Uterine smooth muscle cell (primary cell): ENCODE results near the gene ATP13A1. TPM values are rescaled to one million over a fixed set of nuclear protein-coding genes. Genes with fewer than 3 reads are reported as not detected.

Source experiments
- total RNA-seq: library from RNA; depleted of rRNA; stranded (reverse); fragments of >200 nt; gene quantifications from 2 replicates; pipeline ENCODE4 v1.2.3, GENCODE V29; 2014

Gene ATP13A1
- 110 and 138 TPM in 2 replicates for total RNA-seq

DNA sequence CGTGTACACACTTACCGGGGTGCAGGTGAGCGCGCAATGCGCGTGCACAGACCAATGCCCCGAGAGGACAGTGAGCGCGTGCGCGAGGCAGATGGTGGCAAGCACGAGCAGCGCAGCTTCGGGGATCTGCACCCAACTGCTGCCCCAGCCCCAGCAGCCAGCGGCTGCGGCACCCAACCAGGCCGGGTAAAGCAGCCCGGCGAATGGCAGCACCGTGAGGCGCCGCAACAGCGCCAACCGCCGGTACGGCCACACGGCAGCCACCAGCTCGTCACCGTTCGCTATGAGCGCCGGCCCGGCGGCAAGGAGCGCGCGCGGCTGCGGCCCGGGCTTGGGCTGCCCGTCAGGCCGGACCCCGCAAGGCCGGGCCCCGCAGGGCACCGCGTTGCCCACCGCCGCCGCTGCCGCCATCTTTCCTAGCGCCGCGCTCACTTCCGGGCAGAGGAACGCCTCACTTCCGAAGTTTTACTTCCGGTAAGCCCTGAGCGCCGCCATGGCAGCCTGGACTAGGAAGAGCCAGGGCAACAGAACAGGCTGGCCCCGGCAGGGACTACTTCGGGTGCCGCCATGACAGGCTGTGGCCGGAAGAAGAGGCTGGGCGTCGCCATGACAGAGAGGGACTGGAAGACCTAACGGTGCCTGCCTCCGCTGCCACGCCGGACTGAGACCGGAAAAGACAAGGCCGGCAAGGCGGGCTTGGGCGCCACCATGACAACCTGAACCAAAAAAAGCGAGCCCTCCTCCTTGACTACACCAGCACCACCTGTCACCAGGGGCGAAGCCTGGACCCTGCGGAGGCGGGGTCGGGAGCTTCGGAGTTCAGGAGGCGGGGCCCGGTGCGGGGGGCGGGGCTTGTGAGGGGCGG is at the start of gene ATP13A1:
TSS of gene ATP13A1 (minus strand) at position 421 of the 865 bp plus-strand sequence. CDS start at position 411, 10 bp downstream.

DNA sequence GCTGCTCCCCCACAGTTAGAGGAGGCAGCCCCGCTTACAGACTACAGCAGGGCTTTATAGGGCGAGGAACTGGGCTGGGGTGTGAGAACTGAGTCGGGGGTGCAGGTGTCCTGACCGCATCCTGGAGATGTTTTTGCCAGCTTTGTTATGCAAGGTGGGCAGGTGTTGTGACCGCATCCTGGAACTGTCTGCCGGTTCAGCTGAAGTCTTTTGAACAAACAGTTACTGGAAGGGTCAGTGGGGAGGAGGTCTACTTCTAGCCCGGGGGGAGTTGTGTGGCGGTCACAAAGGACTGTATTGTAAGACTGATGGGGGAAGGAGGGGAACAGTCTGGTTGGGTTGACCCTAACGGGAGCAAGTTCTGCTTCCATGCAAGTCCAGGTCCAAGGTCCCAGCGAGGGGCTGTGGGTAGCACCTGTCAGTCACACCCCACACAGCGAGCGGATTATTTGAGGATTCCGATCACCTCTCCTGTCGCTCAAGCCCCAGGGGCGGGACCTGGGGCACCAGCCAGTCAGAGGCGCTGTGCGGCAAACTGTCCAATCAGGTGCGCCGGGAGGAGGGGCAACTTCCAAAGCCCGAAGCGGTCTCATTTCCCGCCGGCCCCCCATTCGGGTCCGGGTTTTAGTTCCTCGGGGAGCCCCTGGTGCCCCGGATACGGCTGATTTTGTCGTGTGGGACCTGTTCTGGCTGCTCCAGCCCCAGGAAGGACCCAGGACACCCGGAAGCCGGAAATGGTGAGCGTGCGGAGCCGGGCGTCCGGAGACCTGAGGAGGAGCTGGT is 4.9 kb upstream of the ATP13A1 start, which contains the start of gene ZNF101:
TSS of gene ZNF101 (plus strand) at position 610 of the 783 bp plus-strand sequence. CDS start at position 735, 125 bp downstream.

DNA sequence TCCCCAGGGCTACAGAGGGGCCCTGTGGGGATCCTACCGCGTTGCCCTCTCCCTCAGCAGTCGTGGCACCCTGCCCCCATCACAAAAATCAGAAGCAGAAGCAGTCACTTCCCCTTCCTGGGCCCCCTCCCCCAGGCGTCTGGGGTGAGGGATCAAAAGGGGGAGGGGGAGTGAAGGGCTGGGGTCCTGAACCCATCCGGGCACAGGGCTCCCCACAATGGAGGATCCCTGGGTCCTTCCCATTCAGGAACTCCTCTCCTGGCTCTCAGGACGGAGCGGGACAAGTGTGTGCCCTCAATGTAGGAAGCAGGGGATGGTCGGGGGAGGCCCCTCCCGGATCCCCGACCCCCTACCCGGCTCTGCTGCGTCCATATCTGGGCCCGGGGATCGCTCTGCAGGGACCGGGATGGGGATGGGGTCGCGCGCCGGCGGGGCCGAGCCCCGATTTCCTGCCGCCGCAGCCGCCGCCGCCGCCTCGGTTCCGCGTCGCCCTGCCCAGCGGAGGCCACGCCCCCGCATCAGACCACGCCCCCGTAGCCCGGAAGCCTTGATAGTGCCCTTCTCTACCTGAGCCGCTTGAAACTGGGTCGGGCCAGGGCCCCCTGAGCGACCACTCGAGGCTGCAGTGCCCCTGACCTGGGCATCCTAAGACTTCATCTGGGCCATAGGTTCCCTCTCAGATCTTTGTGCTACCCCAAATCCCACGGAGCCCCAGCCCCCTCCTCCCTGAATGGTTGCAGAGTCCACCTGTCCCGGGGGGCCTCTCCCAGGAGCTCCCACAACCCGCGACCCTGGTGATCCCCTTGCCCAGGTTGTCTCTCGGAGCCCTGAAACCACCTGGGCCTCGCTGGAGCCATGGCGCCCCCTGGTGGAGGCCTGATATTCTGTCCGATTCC is 20.1 kb downstream of the ATP13A1 start, which contains the start of gene GMIP:
TSS of gene GMIP (minus strand) at position 500 of the 896 bp plus-strand sequence. CDS start at position 372, 128 bp downstream.

DNA sequence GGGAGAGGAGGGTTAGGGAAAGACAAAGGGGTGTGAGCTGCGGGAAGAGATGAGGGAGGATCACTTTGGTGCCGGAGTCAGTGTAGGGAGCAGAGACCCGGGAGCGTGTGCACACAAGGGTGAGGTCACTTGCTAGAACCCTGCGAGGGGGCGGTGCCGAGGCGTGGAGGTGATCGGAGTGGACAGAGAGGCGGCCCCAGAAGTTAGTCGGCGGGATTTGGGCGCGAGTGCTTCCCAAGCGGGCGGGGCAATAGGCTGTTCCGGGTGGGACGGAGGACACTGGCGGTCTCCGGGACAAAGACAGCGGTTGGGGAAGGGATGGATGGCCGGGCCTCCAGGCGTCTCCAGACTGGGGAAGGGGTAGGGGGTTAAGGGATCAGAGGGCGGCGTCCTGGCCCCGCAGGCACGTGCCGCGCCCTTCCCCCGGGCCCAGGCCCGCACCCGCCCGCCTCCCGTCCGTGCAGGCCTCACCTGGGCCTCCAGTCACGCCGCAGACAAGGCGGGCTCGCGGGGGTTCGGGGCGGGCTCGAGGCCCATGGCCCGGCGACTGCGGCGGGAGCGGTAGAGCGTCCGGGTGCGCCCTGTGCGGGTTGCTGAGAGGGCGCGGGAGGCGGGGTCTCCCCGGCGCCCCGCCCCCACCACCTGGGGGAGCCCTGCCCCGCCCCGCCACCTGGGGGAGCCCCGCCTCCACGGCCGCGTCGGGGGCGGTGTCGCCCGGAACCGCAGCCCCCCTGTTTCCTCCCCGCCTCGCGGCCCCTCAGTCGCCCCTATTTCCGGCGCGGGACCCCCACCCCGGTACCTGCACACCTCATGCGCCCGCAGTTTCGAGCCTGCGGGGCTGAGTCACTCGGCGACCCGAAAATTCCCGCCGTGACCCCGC is 35.6 kb downstream of the ATP13A1 start, which contains the start of gene LPAR2:
TSS of gene LPAR2 (minus strand) at position 600 of the 880 bp plus-strand sequence. CDS start 945 bp downstream, outside the sequence.

DNA sequence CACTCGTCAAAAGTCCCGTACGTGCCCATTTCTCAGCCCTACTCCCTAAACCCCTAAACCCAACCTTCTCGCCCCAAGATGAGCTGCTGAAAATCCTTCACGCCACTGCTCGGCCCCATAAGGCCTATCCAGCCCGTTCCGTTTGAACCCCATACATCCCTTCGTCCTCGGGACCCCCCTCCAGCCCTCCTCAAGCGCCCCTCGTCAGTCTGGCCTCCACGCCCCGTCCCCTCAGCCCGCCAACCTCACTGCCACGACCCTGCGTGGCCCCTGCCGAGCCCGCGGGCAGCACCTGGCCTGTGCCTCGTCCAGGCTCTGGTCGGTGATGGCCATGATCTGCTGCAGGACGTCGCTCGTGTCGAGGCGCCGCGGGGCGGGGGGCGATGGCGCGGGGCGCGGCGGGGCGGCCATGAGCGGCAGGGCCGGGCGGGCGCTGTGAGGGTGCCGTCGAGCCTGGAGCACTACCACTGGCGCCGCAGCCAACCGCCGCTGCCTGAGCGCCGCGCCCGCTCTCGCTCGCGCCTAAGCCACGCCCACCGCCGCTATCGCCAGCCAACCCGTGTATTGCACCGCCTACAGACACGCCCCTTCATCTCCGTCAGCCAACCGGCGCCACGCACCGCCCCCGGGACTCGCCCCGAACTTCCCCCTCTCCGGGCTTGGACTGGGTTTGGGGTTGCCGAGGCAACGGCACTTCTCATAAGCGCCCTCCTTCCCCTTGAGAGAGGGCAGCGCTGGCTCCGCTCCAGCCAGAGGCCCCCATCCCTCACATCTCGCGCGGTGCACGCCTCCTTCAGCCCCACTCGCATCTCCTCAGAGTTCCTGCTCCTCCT is 45.0 kb downstream of the ATP13A1 start, which contains the start of gene PBX4:
TSS of gene PBX4 (minus strand) at position 469 of the 833 bp plus-strand sequence. CDS start at position 411, 58 bp downstream.

Other genes starting within 250 kb of the ATP13A1 start
- gene TSSK6, start 148.1 kb downstream of the ATP13A1 start, total RNA-seq = 2.0 and 3.5 TPM in 2 replicates
- gene NDUFA13, start 147.5 kb downstream of the ATP13A1 start, total RNA-seq = 110 and 181 TPM in 2 replicates
- gene YJEFN3, start 134.8 kb downstream of the ATP13A1 start, total RNA-seq = 1.00 and 1.2 TPM in 2 replicates
- gene CILP2, start 125.4 kb downstream of the ATP13A1 start, total RNA-seq = 0.11 and 0.62 TPM in 2 replicates
- 1.9 and 2.8 TPM in 2 replicates for gene PBX4, start 45.0 kb downstream of the ATP13A1 start, total RNA-seq
- 0.66 and 0.87 TPM in 2 replicates for gene LPAR2, start 35.5 kb downstream of the ATP13A1 start, total RNA-seq
- gene GMIP, start 20.0 kb downstream of the ATP13A1 start, total RNA-seq = 3.1 and 5.7 TPM in 2 replicates
- gene ZNF101, start 5.2 kb upstream of the ATP13A1 start, total RNA-seq = 5.5 and 8.0 TPM in 2 replicates
- 5.2 and 8.4 TPM in 2 replicates for gene ZNF14, start 69.4 kb upstream of the ATP13A1 start, total RNA-seq
- 7.1 and 12.7 TPM in 2 replicates for gene ZNF506, start 158.1 kb upstream of the ATP13A1 start, total RNA-seq
- gene ZNF253, start 202.2 kb upstream of the ATP13A1 start, total RNA-seq = 1.9 and 2.1 TPM in 2 replicates
- gene ZNF93, start 237.3 kb upstream of the ATP13A1 start, total RNA-seq = 4.9 and 9.3 TPM in 2 replicates